Stimulated activated CD4-positive, alpha-beta T cell treated with anti-CD3 and anti-CD28 coated beads, Interleukin-2, amount 100 ng/mL, for 4 hours (primary cell): ENCODE data around the gene DTYMK.

Experiments
- DNase-seq: peaks from one replicate; pipeline ENCODE4 v3.0.0-alpha.2; 2020; ENCODE audit warnings: low read depth

Gene DTYMK

DNA sequence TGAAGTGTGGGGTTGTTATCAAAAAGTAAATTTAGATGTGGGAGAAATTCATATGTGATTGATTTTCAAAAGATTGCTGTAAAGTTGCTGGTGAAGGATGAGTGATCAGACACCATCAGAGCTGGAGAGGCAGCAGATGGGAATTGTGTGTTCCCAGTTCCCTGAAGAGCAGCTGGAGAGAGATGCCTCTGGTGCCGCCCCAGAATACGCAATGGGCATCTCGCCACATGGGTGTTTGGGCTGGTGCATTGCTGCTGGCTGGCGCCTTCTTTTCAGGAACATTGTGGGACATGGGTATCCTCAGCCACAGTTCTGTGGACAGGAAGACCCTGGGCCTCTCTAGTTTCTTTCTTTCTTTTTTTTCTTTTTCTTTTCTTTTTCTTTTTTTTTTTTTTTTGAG, 37.2 kb downstream of the DTYMK start:
- no peak for DNase-seq

GRCh38 chr2:241648453-241648852, 38.2 kb downstream of the DTYMK start:
- DNase-seq, result no peak

GRCh38 chr2:241645915-241646645, 40.5 kb downstream of the DTYMK start:
- no peak for DNase-seq

DNA sequence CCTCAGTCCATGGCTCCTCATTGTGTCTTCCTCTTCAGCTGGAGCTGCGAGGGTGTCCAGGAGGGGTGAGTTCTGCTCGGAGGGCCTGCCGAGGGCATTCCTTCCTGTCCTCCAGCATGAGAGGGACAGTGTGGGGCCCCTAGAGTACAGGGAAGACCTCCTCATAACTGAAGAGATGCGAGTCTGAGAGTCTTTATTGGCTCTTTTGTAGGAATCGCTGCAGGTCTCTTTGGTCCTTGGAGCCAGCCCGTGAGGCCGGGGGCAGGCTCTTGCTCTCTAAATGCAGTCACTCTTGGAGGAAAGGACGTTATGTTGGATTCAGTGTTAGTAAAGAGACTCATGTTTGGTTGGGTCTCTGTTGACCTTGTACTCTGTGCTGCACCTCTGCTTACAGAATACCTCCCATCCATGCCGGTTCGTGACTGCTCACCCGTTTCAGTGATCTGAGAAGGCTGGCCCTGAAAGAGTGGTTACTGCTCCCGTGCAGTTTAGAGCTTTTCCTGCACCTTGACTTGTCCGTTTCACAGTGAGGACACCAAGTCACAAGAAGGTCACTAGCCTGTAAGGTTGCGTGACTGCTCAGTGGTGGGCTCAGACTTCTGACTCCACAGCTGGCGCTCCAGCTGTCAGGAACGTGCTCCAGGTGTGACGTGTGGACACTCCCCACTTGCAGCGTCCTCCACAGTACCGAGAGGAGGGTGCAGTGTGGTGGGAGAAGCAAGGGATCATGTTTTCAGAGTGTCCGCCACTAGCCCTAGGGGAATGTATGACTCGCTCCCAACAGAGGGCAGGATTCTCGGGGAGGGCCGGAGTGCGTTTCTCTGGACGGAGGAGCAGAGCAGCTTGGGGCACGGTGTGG, 41.3 kb downstream of the DTYMK start:
- DNase-seq, result no peak

GRCh38 chr2:241641631-241642030, 45.0 kb downstream of the DTYMK start:
- no peak for DNase-seq

DNA sequence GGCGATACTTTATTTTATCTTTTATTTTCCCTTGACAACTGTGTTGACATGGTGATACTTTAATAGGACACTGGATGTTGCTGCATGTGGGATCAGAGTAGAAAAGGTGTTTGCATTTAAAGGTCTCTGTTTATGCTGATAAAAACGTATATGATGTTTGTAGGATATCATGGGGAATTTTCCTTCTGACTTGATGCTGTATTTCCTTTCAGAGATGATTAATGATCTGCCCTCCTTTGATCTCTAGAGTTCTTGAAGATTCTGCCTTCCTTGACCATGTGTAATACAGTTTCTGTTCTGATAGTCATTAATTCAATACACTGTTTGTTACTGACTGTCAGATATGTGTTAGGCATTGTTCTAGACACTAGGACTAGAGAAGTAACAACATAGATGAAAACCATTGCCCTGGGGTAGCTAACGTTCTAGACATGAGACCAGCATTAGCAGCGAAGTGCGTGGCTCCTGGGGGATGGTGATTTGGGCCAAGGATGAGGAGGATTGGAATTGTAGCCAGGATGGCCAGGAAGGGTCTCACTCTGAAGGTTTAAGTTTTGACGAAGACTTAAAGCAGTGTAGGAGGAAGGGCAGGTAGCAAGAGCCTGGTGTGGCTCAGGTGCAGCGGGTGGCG, 46.3 kb downstream of the DTYMK start:
- DNase-seq, result no peak

DNA sequence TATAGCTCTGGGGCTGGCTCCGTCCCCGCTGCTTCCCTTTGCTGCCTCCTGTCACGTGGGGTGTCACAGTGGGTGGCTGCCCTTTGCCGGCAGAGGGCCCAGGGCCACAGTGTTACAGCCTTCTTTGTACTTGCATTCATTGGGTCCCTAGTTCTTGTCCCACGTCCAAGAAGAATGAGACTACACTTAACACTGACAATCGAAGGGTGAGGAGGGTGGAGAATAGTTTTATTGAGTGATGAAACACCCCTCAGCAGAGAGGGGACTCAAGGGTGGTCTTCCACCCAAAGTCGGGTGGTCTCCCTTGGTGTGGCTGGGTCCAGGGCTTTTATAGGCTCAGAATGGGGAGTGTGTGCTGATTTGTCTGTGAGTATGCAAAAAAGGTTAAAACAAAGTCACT, 47.2 kb downstream of the DTYMK start:
- DNase-seq, result no peak

DNA sequence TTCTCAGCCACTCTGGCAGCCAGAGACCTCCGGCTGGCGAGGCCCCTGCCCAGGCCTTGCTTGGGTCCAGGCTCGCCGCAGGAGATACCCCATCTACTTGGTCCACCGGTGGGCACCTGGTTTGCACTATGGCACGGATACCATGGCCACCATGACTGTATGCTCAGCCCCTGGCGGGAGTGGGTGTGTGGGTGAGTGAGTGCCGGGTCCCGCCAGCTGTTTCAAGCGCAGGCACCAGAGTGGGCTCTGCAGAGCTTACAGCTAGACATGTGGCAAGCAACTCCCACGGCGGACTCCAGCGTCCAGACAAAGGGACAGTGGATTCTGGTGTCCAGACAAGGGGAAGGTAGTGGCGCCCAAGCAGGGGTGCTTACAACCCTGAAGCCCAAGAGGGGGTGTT, 47.7 kb downstream of the DTYMK start:
- no peak for DNase-seq

DNA sequence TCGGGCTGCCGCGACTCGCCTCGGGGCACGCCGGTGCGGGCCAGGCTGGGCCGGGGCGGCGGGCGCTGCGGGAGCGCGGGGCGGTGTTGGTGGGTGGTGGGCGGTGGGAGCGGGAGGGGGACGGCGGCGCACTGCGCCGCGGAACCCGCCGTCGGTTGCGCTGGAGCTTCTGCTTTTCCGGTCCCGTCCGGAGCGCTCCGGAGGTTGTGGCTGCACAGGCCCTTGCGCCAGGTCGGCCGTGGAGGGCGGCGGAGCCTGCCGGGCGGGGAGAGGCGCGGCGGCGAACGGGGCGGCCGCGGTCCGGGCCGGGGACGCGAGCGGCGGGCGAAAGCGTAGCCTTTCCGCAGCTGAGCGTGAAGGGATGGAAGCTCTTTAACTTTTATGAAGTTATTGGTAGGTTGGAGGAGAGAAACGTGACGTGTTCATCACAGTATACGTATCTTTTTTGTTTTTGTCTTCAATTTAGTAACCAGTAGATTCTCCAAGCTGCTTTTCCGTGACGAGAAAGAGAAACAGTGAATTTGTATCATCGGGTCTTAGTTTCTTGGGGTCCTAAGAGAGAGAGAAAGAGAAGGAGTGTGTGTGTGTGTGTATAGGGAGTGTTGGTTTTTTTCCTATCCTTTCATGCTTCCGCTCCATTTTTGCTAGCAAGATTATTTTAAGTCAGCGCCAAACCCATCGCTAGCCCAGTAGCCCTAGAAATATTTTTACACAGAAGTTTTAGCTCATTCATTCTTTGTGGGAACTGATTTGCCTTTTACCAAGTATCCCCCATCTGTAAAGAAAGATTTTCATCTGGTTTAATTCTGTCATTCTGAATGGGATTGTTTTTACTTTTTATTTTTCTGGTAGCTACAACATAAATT, 48.6 kb downstream of the DTYMK start:
- DNase-seq, result no peak

DNA sequence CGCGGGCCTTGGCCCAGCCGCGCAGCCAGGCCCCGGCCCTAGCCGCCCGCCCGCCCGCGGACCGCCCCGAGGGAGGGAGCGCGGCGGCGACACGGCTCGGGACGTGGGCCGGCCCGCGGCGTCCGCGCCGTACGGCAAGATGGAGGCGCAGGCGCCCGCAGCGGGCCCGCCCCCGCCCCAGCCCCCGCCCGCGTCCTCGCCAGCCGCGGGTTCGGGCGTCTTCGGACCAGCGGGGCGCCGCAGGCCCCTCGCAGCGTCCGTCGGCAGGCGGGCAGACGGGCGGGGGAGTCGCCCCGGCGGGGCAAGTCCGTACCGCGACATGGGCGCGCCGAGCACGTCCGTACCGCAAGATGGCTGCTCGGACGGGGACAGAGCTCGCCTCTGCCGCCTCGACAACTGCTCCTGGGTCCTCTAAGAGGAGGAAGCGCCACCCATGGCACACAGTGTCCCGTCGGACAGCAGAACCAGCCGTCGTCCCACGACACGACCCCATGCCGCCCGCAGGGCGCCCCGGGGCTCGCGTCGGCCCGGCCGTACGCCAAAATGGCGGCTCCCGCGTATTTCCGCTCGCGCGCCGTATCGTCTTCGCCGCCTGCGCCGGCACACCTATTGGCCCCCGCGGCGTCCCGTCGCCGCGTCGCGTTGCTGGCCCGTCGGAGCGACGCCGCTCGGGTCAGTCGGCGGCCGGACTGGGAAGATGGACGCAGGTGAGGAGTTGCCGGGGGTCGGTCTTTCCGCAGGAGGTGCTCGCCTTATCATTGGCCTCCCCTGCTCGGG, 49.4 kb downstream of the DTYMK start, which contains the start of the genes ATG4B and THAP4:
ATG4B (plus strand) TSS at position 676 of the 777 bp plus-strand sequence; CDS start at position 698, 22 bp downstream.
THAP4 (minus strand) TSS at position 141 of the 777 bp plus-strand sequence. CDS start 141 bp downstream, outside the sequence.
- DNase-seq, result peak; percentile 61

DNA sequence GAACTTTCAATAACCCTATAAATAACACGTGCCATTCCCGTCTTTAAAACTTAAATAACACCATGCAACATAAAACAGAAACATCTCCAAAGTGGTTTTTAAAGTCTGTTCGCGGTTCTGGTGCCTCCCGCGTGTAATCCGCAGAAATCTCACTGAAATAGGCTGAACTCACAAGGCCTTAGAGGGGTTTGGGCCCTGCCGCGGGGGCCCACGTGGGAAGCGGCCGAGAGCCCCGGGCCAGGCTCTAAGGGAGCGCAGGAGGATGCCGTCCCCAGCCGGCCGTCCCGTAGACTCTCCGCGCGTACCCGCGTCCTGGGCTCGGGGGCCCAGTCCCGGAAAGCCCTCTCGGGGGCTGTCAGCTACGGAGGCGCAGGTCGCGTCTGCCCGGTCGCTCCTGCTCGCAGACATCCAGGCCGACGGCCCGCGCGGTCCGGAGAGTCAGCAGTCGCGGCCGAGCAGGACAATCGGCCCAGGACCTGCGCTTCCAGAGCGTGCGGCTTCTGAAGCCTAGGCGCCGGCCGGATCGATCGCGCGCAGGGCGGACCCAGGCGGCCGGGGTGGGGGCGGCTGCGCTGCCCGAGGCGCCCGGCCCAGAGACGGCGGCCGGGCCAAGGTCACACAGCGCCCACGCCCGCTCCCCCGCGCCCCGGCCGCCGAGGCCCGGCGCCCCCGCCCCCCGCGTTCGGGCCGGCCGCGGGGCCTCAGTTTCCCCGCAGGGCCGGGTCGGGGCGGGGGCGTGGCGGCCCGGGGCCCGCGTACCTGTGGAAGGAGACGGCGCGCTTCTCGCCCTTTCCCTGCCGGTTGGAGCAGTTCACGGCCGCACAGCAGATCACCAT, 50.2 kb downstream of the DTYMK start:
- no peak for DNase-seq

- no peak for DNase-seq
Measured at GRCh38 chr2:241635756-241636155, 50.9 kb downstream of the DTYMK start.

DNA sequence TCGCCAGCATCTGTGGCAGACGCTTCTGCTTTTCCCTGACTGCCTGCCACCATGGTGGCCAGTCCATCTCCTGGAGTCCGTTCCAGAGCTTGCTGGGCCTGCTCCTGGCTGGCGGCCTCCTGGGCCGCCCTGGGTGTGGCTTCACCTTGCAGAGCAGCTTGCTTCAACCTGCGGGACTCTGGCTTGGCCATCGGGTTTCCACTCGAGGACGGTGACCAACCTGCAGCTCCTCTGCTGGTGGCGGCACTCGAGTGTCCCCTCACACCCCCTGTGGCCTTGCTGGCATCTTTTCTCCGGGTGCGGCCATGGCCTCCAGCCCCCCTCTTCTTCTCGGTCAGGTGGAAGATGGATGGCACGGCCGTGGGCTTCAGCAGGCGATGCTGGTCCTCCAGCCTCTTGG, 53.1 kb downstream of the DTYMK start:
- DNase-seq, result no peak

- DNase-seq, result no peak
Measured at GRCh38 chr2:241632478-241633325, 53.9 kb downstream of the DTYMK start.

GRCh38 chr2:241629762-241630435, 56.7 kb downstream of the DTYMK start:
- DNase-seq, result no peak

DNA sequence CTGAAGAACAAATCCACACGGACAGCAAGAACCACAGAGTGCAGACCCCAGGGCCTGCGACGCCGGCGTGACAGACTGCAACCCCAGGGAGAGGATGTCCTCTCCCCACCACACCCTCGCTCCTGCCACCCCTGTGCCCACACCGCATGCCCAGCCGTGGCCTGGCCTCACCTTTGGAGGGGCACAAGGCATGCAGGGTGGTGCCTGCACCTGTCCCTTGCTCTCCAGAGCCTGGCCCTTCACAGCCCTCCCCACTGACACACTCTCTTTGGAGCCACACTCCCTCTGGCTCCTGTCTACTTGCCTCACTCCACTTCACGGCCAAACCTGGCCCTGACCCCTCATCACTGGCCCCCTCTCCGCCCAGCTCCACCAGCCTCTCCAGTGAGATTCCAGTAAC, 58.9 kb downstream of the DTYMK start:
- no peak for DNase-seq
